ENCODE results near the gene COPB1. TPM values are rescaled to one million over a fixed set of nuclear protein-coding genes. Genes with fewer than 3 reads are reported as not detected.
A peak's percentile ranks its signal among the peaks of the same experiment; 100 is the strongest.

Gene COPB1
- total RNA-seq, 1 donor from 2014 or later = 39.1 TPM

GRCh38 chr11:14446701-14447169 lies 52.9 kb downstream of the COPB1 start:
- ATAC-seq (ENCODE audit: poor library complexity) = no peak

GRCh38 chr11:14445542-14446530 lies 53.8 kb downstream of the COPB1 start:
- ATAC-seq (ENCODE audit: poor library complexity) (no peak), DNase-seq (no peak)
- intact Hi-C loops (cut with DNase I) = no loop called here

More at GRCh38 chr11:14446701-14447169, 52.9 kb downstream of the COPB1 start:
- intact Hi-C loops (cut with DNase I) = no loop called here
- DNase-seq = no peak

- intact Hi-C loops (cut with DNase I) = no loop called here
- DNase-seq = no peak
- ATAC-seq (ENCODE audit: poor library complexity) = no peak
Observed at GRCh38 chr11:14444441-14445189, 55.0 kb downstream of the COPB1 start.

- intact Hi-C loops (cut with DNase I) = no loop called here
- no peak for ATAC-seq (ENCODE audit: poor library complexity)
- DNase-seq = no peak
Observed at GRCh38 chr11:14443638-14444037, 56.0 kb downstream of the COPB1 start.

DNA sequence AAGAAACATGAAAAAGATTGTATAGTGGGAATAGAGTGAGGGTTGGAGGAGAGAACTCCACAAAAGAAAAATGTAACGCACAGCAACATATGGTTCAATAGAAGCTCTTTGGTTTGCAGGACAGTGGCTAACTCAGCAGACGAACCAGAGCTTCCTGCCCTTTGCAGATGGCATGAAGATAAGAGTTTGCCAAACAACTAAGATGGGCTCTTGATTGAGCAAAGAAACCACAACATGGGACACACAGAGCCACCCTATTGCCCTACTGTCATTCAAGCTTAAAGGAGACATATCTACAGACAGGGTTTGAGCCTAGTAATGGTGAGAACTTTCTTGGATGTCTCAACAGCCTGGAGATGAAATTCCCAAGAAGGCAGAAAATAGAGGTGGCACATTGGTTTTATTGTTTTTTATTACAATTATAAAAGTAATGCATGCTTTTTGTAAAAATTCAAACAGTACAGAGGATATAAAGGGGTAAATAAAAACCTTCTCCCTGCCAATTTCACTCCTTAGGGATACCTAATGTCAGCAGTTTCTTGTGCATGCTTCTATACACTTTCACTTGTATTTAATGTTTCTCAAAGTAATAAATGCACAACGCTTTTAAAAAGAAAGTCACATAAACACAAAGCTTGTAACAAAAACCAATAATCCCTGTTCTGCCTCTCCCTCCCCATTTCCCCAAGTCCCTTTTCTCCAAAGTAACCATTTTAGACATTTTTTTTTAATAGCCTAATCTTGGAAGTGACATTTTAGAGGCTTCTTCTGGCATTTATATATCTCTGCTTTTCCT lies 63.7 kb downstream of the COPB1 start:
- ATAC-seq (ENCODE audit: poor library complexity) (no peak), DNase-seq (no peak)
- intact Hi-C loops (cut with DNase I) = no loop called here

DNA sequence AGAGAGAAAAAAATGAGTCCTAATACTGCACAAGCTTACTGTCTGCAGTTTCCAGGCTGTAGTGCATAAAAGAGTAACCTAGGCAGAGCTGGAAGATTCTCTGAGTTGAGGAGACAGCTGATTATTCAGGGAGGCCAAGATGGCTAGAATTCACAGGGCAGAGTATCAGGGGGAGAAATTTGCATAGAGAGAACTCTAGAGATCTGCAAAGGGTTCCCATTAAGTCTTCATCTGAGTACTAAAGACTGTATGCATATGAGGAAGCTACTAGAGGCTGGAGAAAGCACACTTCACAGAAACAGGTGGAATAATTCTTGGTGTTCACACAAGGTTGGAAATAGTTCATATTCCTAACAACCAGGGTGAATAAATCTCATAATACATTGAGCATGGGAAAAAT lies 74.0 kb downstream of the COPB1 start:
- intact Hi-C loops (cut with DNase I) = no loop called here
- no peak for DNase-seq
- ATAC-seq (ENCODE audit: poor library complexity) = no peak

DNA sequence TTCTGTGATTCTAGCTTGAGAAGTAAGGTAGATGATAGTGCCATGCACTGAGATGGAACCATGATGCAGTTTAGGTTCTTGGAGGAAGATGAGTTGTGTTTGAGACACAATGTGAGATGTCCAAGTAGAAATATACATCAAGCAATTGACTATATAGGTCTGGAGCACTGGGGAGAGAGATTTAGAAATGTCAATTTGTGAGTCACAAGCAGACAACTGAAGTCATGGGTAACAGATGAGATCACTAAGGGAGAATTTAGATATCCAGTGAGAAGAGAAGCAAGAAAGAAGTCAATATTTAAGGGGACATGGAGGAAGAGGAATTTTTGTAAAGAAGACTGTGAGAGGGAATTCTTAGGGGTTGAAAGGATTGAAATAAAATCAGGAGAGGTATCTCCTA lies 75.5 kb downstream of the COPB1 start:
- intact Hi-C loops (cut with DNase I) = no loop called here
- ATAC-seq (ENCODE audit: poor library complexity) = no peak
- DNase-seq = no peak

- intact Hi-C loops (cut with DNase I) = no loop called here
Observed at GRCh38 chr11:14423633-14424032, 76.0 kb downstream of the COPB1 start.

GRCh38 chr11:14422814-14423182 lies 76.8 kb downstream of the COPB1 start:
- intact Hi-C loops (cut with DNase I) = no loop called here
- DNase-seq = no peak
- ATAC-seq (ENCODE audit: poor library complexity) = peak; percentile 38

More at GRCh38 chr11:14423633-14424032, 76.0 kb downstream of the COPB1 start:
- ATAC-seq (ENCODE audit: poor library complexity) (no peak), DNase-seq (no peak)

- intact Hi-C loops (cut with DNase I) = no loop called here
Observed at GRCh38 chr11:14422052-14422813, 77.4 kb downstream of the COPB1 start.

GRCh38 chr11:14420223-14420622 lies 79.4 kb downstream of the COPB1 start:
- intact Hi-C loops (cut with DNase I) = no loop called here
- ATAC-seq (ENCODE audit: poor library complexity) (no peak), DNase-seq (no peak)

More at GRCh38 chr11:14422052-14422813, 77.4 kb downstream of the COPB1 start:
- ATAC-seq (ENCODE audit: poor library complexity) (peak; percentile 97), DNase-seq (peak; percentile 91)

DNA sequence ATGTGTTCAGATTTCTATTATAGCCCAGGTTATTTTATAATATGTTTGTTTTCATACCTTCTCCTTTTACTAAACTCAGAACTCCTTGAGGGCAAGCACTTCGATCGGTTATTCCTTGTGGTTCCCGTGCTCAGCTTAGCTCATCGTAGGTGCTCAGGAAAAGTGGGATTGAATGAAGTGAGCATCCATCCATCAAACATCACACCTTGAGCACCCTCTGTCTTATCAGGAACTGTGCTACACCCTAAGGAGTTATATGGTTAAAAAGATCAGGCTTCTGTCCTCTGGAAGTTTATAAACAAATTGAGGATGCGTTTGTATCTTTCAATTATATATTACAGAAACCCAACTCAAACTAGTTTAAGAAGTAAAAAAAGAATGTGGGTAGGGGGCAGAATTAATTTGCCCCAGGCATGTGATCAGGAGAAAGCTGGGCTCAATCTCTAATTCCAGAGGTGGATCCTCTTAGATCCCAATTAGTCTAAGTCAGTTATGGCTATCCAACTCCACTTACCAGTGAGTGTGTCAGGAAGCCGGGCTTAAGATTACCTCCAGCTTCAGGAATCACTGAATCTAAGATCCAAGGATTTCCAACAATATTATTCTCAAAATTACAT lies 80.7 kb downstream of the COPB1 start:
- no peak for DNase-seq
- intact Hi-C loops (cut with DNase I) = no loop called here
- no peak for ATAC-seq (ENCODE audit: poor library complexity)

DNA sequence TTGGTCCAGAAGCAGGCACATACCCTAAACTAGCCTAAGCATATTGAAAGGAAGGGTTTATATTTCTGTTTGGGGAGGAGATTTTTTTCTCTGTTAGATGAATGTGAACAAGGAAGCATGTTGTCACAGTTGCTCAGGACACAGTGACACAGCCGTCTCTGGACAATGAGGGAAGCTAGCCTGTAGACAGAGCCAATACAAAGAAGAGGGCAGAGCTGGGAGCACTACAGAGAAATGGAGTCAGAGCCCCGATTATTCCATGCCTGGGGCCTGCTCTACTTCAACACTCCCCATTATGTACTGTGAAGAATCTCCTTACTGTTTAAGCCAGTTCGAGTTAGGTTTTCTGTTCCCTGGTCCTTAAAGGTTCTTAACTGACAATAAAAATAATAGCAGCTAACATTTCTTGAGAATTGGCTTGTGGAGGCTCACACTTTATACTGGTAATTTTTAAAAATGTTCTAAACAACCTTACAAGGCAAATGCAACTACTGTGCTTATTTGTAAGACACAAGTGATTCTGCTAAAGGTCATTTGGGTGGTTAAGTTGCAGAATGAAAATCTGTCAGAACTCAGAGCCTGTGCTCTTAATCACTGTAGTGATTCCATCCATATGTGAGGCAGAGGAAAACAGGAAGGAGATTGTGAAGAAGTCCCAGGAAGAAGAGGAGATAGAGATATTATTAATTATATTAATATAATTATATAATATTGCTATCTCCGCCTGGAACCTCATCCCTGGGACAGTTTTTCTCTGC lies 81.8 kb downstream of the COPB1 start:
- intact Hi-C loops (cut with DNase I) = no loop called here
- no peak for DNase-seq
- no peak for ATAC-seq (ENCODE audit: poor library complexity)

GRCh38 chr11:14417186-14417585 lies 82.4 kb downstream of the COPB1 start:
- intact Hi-C loops (cut with DNase I) = no loop called here
- ATAC-seq (ENCODE audit: poor library complexity) (no peak), DNase-seq (no peak)

- DNase-seq (no peak), ATAC-seq (ENCODE audit: poor library complexity) (no peak)
- intact Hi-C loops (cut with DNase I) = no loop called here
Observed at GRCh38 chr11:14414470-14415461, 84.8 kb downstream of the COPB1 start.

All from Right ventricle myocardium superior (tissue), 1 donor.